NCI-H1436 treated with DMSO at 0.1 percent for 48 hours (cell line): ENCODE results near the gene KLHL35.
"Not testable (repeated sequence)": the region's sequence is repeated elsewhere in the genome, so short reads cannot be mapped to it uniquely, and the experiment has no call there.

ENCODE experiments used
- DNase-seq: peaks from one replicate; lab custom pipeline; 2025; lab: John Stamatoyannopoulos, UW

KLHL35 gene

DNA sequence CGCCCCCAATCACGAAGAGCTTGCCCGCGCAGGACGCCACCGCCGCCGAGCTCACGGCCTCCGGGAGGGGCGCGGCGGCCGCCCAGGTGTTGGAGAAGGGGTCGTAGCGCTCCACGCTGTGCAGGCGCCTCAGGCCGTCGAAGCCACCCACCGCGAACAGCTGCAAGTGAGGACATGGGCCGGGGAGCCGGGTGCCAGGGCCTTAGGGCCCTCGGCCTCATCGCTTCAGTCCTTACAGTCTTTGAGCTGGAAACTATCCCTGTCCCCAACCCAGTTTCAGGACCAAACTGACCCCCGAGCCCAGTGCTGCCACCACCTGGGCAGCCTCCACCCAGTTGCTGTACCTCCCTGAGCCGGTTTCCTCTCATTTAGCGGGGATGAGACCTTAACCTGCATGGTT is 7.6 kb downstream of the KLHL35 start:
- no peak for DNase-seq

DNA sequence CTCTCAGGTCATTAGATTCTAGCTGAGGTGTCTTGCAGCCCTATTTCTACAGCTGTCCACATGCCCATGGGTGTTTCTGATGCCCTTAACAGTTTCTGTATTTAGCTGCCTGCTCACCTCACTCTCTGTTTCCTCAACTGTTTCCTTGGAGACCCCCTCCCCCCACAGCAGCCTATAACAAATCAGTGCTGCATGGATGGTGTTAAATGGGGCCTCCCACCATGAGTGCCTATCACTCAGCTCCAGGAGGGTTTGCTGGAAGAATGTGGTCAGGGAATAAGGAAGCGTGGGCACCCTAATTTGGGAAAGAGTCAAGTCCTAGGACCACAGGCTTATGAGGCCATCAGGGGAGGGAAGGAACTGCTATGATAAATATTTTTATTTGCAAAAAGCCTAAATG is 8.6 kb downstream of the KLHL35 start:
- DNase-seq, result no peak

DNA sequence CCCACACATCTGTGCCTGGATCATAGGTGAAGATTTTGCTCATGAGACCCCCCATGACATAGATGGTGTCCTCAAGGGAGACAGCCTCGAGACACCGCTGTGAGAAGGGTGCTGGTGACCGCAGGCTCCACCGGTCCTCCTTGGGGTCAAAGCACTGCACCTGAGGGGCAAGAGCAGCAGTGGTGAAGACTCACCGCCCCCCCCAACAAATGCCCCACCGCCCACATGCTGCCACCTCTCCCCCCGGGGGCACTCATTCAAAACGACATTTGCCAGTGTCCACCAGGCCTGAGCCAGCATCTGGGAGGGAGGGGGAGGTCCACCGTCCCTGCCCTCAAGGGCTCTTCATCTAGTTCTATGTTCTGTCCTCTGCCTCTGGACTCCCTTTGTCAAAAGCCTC is 9.3 kb downstream of the KLHL35 start:
- no peak for DNase-seq

DNA sequence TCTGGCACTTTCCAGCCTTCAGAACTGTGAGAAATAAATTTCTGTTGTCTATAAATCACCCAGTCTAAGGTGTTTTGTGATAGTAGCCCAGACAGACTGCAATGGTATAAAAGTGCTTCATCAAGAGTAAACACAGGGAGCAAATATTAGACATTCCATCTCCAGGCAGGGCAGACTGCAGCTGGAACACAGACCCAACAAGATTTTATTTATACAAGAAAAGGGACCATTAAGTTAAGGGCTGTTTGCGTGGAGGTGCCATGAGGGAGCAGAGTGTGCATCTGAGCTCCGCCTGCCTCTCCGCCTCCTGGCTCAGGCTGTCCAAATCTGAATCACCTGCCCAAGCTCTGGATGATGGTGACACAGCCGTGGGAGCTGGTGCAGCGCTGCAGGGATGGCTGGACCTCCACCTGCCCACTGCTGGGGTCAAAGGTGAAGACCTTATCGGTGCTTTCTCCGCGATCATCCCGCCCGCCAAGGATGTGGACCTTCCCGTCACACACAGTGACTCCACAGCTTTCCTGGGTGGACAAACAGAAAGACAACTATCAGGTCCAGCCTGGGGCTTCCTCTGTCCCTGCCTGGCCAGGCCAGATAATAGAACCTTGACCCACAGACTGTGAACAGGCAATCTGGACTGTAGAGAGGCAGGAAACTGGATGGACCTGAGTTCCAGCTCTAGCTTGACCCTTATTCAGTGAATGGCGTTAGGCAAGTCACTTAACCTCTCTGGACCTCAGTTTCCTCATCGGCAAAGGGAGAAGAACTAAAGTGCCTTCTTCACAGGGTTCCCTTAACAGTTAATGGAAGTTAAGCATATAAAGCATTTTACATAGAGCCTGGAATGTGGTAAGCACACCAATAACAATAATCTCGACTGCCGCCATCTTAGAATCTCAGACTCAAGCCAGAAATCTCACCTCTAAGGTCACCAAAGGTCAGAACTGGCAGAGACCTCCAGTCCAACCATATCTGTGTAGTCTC is 10.5 kb downstream of the KLHL35 start:
- DNase-seq, result no peak

DNA sequence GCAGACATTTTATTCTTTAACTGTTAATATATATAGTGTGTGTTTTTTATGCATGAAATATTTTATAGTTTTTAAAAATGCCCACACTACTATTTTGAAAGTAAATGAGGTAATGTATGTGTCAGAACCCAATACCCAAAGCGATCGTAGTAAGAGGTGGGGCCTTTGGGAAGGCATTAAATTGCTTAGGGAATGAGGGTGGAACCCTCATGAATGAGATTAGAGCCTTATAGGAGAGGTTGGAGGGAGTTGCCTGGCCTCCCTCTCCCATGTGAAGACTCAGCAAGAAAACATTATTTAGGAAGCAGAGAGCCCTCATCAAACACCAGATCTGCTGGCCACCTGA is 11.1 kb downstream of the KLHL35 start:
- DNase-seq, result no peak

DNA sequence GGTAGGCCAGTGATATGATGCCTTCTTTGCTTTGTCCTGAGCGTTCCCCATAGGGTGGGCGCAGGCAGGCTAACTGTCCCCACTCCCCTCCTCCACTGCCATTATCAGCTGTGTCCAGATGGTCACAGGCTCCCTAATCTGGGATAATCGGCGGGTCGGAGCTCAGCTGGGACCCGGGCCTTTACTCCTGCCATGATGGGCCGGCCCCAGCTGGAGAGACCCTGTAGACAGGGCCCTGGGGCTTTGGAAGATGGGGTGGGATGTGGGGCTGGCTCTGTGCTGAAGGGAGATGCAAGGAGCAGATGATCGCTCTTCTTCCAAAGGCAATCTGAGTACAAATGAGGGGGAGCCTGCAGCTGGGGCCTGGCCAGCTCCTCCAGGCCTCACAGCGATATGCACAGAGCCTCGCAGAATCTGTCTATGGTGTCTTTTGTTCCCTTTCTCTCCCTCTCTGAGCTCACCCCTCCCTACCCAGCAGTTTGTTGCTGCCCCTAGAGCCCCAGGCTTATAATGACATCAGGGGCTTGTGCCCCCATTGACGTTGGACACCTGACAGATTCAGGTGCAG is 11.9 kb downstream of the KLHL35 start:
- no peak for DNase-seq

DNA sequence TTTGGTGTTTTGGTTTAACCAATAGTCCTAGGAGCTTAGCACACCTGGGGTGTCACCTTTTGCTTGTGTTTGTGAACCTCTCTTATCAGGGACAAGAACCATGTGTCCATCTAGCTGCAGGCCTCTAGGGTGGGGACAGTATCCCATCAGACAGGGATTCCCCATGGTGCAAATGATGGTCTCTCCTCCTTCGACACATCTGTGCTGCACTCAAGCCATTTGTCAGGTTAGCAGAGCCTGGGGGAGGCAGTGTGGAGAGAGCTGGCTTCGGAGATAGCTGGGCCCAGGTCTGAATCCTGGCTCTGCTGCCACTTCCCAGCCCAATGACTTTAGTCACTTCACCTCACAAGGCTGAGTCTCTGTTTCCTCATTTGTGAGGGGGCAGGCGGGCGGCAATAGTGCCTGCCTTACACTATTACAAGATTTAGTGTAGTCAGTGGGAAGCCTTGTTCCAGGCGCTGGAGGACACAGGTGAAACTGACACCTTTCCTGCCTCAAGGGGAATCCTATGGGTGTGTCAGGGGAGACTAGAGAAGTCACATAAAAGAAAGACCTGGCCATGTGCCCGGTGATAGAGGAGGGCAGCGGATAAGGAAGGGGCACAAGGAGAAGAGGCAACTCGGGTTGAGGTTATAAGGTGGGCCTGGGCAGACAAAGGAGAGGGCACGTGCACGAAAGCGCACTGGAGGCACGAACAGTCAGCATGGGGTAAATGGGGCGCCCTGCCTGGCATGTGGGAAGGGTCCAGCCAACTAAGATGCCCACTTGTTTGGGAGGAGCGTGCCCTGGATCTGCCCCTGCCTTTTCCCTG is 12.6 kb downstream of the KLHL35 start:
- DNase-seq, result no peak

DNA sequence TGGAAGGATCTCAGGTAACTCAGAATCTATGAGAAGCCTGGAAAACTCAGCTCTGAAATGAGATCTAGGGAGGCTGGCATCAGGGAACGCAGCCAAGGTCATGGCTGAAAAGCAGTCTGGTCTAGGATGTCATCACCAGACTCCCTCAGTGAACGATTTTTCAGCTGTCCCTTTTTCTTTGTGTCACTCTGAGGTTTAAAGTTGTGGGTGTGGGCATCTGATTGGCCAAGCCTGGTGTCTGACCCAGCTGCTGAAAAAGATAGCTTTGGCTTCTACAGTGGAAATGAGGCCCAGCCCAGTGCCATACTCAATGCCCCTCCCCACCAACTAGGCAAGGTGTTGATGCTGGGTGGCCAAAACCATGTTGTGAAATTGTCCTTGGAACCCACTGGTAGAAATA is 19.1 kb downstream of the KLHL35 start:
- no peak for DNase-seq

DNA sequence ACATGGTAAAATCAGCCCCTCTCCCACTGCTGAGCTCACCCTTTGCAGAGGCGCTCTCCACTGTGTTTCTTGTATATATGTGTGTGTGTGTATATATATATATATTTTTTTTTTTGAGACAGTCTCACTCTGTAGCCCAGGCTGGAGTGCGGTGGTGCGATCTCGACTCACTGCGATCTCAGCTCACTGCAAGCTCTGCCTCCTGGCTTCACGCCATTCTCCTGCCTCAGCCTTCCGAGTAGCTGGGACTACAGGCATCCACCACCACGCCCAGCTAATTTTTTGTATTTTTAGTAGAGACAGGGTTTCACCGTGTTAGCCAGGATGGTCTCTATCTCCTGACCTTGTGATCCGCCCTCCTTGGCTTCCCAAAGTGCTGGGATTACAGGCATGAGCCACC is 19.9 kb downstream of the KLHL35 start:
- not testable (repeated sequence) for DNase-seq

DNA sequence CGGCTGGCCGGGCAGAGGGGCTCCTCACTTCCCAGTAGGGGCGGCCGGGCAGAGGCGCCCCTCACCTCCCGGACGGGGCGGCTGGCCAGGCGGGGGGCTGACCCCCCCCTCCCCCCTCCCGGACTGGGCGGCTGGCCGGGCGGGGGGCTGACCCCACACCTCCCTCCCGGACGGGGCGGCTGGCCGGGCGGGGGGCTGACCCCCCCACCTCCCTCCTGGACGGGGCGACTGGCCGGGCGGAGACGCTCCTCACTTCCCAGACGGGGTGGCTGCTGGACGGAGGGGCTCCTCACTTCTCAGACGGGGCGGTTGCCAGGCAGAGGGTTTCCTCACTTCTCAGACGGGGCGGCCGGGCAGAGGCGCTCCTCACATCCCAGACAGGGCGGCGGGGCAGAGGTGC is 23.0 kb downstream of the KLHL35 start:
- DNase-seq, result not testable (repeated sequence)

DNA sequence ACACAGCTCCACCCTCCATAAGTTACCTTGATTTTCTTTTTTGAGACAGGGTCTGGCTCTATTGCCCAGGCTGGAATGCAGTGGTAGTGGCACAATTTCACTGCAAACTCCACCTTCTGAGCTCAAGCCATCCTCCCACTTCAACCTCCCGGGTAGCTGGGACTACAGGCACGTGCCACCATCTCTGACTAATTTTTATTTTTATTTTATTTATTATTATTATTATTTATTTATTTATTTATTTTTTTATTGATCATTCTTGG is 24.1 kb downstream of the KLHL35 start:
- DNase-seq, result no peak

DNA sequence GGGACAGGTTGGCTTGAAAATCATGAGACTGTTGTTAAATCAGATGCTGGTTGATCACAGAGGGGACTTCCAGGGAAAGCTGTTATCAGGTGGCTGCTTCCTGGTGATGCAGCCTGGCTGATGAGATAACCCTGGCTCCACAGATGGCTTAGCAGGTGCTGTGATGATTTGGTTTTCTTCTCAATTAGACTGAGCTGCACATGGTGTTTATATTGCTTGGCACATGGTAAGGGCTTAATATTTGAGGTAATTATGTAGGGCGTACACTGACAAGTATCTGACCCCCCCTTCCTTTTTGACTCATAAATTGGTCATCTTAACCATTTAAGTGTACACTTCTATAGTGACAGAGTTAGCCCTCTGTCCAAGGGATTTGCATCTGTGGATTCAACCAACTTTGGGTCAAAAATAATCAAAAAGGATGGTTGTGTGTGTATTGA is 26.6 kb downstream of the KLHL35 start:
- DNase-seq, result no peak

DNA sequence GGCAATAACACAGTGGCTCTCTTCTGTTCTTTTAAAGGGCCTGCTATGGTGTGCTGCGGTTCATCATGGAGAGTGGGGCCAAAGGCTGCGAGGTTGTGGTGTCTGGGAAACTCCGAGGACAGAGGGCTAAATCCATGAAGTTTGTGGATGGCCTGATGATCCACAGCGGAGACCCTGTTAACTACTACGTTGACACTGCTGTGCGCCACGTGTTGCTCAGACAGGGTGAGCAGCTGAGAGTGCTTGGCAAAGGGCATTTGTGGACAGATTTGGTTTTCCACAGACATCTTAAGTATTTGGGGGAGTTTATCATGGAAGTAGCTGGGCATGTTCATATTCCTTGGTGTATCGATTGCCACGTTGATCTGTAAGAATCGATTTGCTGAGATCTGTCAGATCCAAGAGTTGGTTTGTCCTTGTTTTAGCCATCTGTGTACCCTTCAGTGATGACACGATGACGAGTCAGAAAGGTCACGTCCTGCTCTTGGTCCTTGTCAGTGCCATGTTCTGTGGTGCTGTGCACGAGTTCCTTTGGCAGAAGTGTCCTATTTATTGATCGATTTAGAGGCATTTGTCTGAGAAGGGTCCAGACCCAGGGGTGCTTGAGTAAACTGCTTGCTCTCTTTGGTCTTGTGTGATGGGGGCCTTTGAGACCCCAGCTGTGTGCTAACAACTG is 28.9 kb downstream of the KLHL35 start:
- no peak for DNase-seq

DNA sequence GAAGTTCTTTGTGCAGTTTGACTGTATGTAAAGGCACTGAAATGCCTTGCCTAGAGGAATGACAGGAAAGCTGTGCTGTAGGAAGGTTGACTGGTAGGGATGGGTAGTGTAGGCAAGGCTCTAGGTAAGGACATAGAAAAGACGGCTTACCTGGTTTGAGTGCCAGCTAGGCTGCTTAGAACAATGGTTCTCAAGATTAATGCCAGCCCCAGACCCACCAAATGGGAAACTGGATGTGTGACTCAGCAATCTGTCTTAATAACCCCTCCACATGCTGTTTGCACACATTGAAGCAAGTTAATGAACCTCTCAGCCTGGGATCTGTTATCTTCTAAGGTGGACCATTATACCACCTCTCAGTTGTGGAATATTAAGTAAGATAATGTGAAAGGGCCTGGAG is 30.0 kb downstream of the KLHL35 start:
- DNase-seq, result no peak

DNA sequence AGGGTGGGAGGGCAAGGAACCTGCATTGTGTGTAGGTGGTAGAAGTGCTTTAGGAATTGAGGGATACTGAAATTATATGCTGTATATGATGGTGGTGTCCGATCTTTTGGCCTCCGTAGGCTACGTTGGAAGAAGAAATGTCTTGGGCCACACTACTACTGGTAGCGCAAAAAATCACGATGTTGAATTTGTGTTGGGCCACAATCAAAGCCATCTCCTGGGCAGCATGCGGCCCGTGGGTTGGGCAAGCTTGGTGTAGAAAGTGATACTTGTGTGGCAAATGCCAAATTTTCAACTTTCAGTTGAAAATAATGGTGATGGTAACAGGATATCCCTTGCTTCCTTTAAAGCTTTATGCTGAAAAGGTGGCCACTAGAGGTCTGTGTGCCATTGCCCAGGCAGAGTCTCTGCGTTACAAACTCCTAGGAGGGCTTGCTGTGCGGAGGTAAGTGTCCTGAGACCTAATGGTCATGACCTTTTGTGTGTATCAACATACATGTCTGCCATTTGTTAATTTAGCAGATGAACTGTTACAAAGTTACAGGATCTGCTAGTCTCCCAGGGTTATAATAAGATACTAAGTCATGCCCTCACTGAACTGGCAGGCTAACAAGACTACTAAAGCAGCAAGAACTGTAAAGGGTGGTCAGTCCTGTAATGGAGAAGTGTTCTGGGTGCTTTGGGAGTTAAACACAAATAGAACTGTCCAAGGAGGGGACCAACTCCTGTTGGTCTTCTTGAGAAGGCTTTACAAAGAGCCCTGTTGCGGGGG is 30.8 kb downstream of the KLHL35 start:
- DNase-seq, result no peak

DNA sequence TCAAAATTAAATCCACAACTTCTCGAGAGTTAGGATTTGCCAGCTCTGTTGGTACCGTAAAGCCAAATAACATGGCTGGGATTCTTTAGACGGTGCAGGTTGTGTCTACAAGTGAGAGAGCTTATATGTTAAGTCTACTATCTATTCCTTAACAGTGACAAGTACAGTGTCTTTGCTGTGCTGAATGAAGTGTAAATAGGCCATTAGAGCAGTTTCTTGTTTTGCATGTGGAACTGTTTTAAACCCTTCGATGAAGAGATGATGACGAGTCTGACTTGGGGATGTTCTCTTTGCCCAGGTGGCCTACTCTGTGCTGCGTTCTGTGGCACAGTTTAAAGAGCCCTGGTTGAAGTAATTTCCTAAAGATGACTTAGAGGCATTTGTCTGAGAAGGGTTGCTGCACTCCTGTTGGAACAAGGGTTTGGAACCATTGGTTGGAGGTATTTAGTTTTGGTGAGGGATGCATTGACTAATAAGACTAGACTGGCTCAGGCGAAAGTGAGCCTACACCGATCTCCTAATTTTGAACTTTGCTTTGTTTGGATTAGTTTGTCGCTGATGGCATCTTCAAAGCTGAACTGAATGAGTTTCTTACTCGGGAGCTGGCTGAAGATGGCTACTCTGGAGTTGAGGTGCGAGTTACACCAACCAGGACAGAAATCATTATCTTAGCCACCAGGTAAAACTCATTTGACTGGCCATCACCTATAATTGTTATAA is 32.7 kb downstream of the KLHL35 start:
- DNase-seq, result no peak

DNA sequence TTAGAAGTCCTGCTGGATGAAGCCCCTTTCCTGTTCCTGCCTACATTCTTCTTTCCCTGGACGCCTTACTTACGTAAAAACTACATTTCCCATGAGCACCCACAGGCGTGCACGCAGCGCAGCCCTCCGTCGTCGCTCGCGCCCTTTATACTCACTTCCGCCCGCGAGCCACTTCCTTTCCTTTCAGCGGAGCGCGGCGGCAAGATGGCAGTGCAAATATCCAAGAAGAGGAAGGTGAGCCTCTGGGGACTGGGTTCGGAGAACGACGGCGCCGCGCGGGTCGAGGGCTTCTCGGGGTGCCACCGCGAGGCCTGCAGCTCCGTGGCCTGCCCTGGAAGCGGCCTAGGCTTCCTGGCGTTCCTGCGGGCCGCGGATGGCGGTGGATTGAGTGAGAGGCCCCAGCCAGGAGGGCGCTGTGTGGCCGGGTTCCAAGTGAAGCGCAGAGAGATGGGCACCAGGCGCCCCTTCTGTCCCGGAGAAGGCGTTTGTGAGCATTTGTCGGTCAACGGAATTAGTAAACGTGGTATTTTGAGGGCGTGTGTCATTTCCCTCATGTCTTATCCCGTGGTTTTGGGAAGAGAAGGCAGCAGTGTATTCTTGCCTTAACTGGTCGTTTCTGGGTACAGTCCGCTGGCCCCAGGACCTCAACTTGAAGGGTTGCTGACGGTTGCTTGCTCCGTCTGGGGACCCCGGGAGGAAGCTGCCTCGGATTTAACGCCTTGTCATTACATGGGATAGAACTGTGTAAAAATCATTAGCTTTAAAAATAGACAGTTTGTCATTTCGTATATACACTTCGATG is 33.5 kb downstream of the KLHL35 start, which contains the start of gene RPS3:
RPS3 (plus strand) TSS at position 175 of the 802 bp plus-strand sequence; CDS start at position 205, 30 bp downstream.
- peak; percentile 53 for DNase-seq

DNA sequence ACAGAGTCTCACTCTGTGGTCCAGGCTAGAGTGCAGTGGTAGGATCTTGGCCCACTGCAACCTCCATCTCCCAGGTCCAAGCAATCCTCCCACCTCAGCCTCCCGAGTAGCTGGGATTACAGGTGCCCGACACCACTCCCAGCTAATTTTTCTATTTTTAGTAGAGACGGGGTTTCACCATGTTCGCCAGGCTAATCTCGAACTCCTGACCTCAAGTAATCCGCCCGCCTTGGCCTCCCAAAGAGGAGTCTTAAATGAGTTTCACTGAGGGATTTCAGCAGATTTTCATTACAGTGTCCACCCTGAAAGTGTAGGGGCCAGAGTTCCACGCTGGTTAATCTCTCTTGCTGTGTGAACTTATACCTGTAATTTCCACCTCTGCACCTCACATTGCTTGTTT is 34.1 kb downstream of the KLHL35 start:
- no peak for DNase-seq

DNA sequence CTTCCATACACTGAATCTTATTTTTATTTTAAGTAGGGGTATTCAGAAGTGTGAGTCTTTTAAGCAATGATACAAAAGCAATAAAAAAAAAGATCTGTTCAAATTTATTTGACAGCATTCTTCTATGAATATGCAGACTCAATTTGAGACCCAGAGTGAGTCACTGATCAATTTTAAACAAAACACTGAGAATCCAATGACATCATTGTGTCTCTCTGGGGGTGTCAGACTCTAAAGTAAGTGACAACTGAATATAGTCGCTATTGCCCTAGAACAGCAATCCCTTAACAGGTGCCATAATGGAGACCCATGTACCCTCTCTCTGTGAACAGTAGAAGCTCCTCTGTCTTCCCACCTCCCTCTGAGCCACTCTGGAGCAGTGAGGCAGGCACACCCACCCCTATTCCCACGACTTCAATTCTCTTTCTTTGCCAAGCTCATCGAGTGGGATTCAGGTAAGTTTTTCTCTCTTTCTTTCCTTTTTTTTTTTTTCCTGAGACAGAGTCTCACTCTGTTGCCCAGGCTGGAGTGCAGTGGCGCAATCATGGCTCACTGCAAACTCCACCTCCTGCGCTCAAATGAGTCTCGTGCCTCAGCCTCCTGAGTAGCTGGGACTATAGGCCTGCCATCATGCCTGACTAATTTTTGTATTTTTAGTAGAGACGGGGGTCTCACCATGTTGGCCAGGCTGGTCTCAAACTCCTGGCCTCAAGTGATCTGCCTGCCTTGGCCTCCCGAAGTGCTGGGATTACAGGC is 38.7 kb downstream of the KLHL35 start:
- DNase-seq, result no peak
